HG03558 (cell line): ENCODE data around the gene NQO2.
"Not testable (repeated sequence)": the region's sequence is repeated elsewhere in the genome, so short reads cannot be mapped to it uniquely, and the experiment has no call there.

Experiments used
- ATAC-seq: cut with Tn5 transposase; IDR thresholded peaks from one replicate; pipeline ENCODE4 v1.9.1; 2021; ENCODE audit warnings: moderate number of reproducible peaks; ENCODE audit not compliant: unreplicated experiment; ENCODE audit errors: extremely low read depth

Gene NQO2

DNA sequence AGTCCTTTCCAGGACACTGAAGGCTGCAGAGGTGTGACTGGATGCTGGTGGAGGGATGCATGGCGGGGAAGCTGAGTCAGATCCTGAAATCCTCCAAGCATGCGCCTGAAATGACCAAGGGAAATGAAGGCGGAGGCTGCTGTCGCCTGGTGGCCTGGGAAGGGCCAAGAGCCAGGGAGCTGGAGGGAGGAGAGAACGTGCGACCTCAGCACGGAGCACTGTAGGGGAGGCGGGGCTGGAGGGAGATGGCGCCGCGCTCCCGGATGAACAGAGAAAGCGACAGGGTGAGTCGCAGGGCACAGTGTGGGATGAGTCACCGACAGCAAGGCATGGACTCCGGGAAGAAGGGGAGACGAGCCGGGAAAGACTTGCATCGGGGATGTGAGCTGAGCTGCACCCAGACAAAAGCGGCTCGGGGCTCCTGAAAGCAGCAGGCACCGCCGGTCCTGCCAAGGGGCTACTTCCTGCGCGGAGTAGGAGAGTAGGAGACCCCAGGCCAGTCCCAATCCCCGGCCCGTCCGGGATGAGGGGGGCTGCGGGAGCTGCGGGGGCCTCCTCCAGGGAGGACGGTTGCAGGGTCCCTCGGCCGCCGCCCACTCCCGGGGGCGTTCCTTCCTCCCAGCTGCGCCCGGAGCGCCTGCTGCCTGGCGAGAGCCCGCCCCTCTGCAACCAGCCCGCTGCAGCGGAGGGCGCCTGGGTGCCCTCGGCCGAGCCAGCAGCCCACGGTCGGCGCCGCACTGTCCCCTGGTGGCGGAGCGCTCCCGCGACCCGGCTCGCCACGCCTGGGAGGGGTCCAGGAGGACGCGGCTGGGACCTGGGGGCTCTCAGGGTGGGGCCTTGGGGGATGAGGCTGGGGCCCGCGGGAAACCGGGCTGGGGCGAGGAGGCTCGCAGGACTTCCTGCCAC is 11.0 kb upstream of the NQO2 start:
- ATAC-seq = no peak

DNA sequence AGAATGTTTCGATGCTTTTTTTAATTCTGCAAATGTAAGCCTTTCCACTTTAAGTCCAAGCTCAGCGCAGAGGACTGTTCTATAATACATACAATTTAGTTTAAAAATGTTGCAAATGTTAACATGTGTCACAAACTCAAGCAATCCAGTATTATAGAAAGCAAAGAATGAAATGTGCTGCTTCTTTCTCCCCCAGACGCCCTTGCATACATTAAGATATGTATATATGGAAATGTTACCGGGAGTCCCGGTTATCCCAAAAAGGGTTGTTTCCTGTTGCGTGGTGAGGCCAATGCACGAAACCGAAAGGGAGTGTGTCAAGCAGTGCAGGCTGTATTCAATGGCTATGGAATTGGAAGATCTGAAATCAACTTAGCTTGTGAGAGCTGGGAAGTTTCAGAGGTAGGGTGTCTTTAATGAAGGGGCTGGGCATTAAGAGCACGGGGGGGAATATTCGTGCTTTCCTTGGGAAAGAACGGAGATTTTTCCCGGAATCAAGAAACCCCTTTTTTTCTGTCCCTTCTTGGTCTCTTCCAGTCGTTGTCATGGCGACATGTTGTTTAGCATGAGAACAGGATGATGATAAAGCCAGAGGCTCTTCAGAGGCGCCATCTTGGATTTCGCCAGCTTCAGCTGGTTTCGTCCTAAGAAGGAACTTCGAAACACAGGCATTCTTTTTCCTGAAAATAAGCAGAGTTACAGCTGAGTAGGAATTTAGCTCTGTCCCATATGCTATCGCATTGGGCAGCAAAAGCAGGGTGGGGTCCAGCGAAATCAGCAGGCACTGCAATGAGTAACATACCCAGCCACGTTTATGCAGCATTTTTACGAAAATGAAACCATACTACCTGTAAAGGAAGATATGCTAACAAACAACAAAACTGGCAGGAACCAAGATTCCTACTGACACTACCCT is 10.1 kb upstream of the NQO2 start:
- ATAC-seq = no peak

DNA sequence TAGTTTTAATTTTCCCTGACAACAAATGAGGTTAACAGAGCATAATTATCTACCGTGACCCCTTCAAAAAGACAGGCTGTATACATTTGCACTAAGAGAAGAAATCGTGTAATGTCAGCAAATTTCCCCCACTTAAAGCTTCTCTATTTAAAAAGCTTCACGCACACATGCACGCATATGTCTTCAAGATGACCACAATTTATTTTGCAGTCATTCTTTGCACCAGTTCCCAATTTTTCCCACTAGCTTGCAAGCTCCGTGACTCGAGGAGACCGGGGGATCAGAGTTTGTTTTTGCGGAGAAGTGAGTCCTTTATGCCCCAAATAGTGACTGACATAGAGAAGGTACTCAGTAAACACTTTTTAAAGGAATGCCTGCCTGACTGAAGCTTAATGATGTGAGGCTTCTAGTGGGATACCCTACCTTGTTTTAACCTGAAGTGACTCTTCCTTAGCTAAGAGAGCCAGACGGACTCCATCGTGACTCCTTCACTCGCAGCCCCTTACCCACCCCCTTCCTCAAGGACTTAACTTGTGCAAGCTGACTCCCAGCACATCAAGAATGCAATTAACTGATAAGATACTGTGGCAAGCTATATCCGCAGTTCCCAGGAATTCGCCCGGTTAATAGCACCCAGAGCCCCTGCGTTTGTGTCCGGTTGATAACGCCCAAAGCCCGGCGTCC is 9.3 kb upstream of the NQO2 start:
- ATAC-seq = no peak

DNA sequence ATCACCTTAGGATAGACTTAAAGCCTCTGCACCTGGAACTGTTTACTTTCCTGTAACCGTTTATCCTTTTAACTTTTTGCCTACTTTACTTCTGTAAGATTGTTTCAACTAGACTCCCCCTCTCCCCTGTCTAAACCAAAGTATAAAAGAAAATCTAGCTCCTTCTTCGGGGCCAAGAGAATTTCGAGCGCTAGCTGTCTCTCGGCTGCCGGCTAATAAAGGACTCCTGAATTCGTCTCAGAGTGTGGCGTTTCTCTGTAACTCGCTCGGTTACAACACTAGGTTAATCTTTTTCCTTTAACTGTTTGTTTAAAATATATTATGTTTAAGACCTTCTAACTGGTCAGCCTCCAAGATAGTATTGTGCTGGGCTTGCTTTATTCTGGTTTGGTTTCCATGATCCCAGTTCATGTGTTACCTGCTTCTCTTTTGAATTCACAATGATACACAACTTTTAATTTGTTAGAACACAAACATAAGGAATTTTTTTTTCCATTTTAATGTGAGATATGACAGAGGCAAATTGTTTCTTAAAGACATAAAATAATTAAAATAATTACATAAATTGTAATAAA is 8.7 kb upstream of the NQO2 start:
- ATAC-seq = no peak

- no peak for ATAC-seq
Observed at GRCh38 chr6:2992330-2992979, 7.2 kb upstream of the NQO2 start.

GRCh38 chr6:2993755-2994317 is 5.9 kb upstream of the NQO2 start:
- ATAC-seq = no peak

DNA sequence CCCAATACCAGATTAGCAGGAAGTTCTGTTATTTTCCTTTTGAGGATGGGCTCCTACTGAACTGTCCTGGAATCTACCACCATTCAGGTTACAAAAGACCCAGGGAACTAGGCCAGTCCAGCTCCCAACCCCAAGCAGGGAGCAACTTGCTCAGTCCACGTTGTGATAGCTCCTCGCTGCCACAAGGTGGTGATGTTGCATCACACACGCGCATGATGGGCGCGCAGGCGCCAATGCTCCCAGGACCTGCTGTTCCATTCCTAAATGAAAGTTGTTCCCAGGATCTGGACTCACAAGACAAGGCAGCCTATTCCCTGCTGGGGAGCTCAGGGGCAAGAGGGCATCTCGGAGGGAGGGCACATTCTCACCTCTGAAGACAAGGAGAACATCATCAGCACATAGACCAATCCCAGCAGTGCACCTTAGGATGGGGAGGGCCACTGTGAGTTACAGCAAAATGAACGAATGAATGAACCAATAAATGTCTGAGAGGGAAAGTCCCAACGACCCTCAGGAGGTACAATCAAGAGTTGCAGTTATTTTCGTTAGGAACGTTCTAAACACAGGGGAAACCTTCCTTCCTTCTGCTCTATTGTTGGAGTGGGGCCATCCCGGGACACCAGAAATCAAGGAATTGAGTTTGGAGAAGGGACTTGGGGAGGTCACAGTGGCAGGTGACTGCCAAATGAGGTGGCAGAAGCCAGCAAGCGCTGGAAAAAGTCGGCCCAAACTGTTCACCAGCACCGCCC is 1.3 kb upstream of the NQO2 start:
- not testable (repeated sequence) for ATAC-seq

DNA sequence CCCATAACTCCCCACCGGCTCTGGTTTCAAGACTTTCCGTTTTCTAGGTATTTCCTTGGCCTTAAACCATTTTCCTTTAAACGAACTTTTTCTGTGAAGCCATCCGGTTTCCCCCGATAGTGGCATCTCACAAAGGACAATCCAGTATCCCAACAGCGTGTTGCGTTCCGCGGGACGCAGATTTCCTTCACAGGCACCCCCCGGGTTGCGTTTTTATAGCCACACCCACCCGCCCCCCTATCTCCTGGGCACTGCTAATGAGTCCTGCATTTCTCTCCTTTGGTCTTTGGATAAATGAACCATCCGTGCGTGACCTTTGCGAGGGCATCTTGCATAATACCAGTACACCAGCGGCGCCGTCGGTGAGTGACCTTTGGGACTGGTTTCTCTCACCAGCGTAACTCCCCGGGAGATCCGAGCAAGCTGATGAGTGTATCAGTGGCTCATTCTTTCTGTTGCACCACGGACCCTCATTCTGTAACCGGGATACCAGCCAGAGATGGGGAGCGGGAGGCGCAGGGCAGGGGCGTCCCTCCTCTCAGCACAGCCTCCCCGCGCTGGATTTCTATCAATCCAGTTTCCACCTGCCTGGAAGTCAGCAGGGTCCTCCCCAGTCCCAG is 586 bp upstream of the NQO2 start:
- ATAC-seq = no peak

GRCh38 chr6:3001146-3001772 is 1.6 kb downstream of the NQO2 start:
- ATAC-seq = no peak

DNA sequence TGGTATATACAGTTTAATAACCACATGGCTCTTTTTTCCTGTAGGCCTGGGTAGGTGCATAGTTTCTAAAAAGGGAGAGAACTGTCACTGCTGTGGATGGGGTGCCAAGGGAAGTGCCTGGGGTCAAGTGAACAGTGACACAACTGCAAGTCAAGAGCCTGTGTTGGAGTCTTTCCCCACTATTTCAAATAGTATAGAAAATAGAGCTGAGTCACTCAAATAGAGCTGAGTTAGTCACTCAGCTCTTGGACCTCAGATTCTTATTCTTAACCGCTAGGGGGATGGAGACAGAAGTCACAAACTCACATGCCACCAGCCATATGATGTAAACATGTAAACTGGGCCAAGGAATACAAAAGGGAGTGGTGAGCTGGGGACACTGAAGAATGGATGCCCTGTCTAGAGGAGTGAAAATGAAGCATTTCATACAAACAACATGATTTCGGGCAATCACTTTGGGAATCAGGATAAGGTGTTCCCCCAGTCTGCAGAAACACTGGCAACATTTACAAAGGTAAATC is 2.1 kb downstream of the NQO2 start:
- ATAC-seq = no peak

DNA sequence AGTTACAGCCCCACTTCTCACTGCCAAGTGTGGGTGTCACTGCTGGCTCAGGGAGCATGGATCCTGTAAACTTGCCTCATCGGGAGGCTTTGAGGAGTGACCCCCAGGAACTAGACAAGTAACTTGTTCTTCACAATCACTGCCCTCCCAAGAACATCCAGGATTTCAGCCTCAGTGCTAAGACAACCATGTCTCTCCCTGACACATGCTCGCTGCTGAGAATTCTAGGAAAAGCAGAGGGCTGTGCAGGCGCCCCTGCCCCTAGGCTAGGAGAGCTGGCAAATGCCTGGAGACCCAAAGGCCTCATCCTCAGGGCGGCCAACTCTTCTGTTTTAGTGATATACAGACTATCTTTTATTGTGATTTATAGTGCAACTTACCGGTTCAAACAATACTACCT is 3.5 kb downstream of the NQO2 start:
- ATAC-seq = not testable (repeated sequence)

GRCh38 chr6:3005077-3005476 is 5.4 kb downstream of the NQO2 start:
- ATAC-seq = no peak

- no peak for ATAC-seq
Observed at GRCh38 chr6:3005874-3006273, 6.2 kb downstream of the NQO2 start.

GRCh38 chr6:3006476-3006875 is 6.8 kb downstream of the NQO2 start:
- no peak for ATAC-seq

DNA sequence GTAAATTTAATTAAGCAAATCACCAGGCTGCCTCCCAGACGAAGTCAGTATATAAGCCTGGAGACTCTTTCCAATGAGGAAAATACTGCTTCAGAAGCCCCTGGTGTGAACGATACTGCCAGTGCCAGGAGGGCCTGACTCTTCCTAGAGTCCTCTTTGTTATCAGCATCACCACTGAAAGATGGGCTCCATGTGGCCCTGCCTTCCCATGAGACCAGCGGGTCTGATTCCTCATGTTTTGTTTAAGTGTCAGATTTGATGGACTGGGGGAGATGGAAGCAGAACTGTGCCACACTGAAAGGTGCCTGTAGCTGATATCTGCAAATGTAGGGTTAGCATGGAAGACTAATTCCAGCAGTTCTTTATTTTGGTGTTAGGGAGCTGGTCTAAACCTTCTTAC is 7.9 kb downstream of the NQO2 start:
- no peak for ATAC-seq

DNA sequence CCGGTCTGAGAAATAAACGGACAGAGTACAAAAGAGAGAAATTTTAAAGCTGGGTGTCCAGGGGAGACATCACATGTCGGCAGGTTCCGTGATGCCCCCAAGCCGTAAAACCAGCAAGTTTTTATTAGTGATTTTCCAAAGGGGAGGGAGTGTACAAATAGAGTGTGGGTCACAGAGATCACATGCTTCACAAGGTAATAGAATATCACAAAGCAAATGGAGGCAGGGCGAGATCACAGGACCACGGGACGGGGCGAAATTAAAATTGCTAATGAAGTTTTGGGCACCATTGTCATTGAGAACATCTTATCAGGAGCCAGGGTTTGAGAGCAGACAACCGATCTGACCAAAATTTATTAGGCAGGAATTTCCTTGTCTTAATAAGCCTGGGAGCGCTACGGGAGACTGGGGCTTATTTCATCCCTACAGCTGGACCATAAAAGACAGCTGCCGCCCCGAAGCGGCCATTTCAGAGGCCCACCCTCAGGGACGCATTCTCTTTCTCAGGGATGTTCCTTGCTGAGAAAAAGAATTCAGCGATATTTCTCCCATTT is 9.1 kb downstream of the NQO2 start:
- ATAC-seq = not testable (repeated sequence)

DNA sequence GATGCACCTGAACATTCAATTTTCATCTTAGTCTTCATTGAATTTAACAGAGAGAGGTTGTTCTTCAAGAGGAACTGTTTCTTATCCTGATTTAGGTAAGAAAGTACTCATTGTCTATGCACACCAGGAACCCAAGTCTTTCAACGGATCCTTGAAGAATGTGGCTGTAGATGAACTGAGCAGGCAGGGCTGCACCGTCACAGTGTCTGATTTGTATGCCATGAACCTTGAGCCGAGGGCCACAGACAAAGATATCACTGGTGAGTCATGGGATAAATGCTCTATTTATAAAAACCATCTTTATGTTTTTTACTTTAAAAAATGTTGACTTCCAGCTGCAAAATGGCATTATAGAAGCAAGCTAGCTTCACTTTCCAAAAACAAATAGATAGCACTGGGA is 10.2 kb downstream of the NQO2 start:
- ATAC-seq = no peak
